Fibroblast of skin of back (primary cell): ENCODE data around the gene FAM89B.

Experiments used
- DNase-seq: peaks from one replicate; pipeline ENCODE4 v3.0.0-alpha.2; 2013

Gene FAM89B

DNA sequence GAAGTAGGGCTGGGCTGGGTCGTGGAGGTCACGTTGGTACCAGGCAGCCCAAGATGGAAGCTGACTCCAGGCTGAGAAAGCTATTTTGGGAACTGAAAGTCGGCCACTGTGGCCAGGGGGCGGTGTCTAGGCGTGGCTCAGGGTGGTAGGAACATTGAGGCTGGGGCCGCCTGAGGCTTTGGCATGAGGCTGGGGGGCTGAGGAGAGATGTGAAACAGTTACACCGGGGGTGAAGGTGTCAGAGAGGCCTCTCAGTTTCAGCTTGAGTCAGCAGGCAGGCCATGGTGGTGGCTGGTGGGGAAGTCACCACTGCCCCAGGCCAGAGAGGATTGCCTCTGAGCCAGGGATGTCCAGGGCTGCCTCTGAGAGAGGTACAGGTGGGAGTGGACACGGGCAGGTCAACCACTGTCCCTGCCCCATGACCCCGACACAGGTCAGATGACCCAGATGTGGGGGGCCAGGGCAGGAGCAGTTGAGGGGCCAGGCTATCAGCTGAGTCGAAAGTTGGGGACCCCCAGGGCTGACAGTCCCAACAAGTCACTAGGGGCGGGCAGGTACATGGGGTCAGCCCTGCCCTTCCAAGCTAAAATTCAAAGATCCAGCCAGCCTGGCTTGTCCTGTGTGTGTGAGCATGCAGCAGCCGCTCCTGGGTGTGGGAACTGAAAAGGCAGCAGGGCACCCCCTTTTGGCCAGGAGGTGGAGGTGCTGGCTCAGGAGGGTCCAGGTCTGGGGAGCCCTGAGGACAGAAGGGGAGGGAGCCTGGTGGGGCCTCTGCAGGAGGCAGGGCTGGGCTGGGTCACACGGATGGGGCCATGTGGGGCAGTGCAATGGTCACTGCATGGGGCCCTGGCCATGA lies 16.1 kb downstream of the FAM89B start:
- DNase-seq = peak; percentile 41

DNA sequence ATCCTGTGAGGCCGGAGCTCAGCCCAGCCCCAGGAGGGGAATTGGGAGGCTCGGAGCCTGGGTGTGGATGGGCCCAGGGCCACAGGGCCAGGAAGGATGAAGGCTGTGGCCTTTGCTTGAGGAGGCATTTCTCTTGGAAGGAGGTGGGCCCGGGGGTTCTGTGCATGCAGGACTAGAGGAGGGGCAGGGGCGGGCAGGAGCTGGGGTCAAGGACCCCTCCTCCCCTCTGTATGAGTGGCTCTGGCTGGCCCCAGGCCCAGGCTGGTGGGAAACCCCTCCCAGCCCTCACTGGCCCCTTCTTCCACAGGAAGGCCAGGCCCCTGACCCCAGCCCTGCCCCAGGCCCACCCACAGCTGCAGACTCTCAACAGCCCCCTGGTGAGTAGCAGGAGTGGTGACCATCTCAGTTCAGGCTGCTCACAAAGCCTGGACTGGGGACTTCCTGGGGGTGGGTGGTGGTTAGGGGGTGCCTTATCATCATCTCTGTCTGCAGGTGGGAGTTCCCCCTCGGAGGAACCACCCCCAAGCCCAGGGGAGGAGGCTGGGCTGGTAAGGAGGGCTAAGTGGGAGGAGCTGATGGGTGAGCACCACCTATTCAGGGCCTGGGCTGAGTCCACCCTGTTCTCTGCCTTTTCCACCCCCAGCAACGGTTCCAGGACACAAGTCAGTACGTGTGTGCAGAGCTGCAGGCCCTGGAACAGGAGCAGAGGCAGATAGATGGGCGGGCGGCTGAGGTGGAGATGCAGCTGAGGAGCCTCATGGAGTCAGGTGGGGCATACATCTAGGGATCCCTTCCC lies 17.3 kb downstream of the FAM89B start:
- no peak for DNase-seq

DNA sequence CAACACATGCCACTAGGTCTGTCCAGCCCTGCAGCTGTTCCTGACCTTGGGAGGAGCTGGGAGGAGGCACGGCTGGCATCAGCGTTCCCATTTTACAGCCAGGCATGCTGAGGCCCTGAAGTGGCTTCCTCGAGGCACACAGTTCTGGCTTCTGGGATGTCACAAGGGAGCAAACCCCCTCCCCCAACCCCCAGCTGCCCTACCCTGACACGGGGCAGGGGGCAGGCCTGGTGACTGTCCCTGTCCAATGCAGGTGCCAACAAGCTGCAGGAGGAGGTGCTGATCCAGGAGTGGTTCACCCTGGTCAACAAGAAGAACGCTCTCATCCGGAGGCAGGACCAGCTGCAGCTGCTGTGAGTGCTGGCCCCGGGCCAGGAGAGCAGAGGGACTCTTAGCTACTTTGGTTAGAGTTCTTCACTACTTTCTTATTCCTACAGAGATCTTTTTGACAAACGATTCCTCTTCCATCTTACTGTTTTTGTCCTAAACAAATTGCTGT lies 18.0 kb downstream of the FAM89B start:
- no peak for DNase-seq

DNA sequence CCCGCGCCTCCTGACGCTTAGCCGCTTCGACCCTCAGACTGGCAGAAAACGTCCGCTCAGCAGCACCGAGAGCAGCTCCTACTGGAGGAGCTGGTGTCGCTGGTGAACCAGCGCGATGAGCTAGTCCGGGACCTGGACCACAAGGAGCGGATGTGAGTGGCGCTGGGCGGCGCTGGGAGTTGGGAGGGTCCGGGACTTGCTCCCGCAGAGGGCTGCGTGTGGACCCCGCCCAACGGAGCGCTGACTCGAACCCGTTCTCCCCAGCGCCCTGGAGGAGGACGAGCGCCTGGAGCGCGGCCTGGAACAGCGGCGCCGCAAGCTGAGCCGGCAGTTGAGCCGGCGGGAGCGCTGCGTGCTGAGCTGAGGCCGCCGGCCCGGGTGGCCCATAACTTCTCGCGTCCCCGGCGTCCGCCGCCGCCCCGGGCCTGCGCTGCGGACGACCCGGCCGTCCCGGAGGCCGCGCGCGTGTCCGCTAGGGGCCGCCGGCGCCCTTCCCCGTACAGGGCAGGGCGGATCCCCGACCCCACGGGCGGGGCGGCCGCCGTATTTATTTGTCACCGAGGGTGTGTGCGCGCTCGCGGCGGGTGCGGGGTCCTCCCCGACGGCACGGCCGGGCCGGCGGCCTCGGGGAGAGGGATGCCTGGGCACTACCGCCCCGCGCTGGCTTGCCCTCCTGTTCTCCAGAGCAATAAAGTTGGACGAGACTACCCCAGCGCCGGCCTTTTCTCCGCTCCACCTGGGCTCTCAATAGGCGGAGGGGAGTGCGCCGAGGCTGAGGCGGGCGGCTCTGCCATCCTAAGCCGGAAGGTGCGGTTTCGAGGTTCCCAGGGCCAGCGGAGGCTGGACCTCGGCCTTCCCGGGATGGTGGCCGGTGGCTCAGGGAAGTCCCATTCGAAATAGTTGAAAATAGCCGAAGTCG lies 19.9 kb downstream of the FAM89B start:
- DNase-seq = peak; percentile 71

DNA sequence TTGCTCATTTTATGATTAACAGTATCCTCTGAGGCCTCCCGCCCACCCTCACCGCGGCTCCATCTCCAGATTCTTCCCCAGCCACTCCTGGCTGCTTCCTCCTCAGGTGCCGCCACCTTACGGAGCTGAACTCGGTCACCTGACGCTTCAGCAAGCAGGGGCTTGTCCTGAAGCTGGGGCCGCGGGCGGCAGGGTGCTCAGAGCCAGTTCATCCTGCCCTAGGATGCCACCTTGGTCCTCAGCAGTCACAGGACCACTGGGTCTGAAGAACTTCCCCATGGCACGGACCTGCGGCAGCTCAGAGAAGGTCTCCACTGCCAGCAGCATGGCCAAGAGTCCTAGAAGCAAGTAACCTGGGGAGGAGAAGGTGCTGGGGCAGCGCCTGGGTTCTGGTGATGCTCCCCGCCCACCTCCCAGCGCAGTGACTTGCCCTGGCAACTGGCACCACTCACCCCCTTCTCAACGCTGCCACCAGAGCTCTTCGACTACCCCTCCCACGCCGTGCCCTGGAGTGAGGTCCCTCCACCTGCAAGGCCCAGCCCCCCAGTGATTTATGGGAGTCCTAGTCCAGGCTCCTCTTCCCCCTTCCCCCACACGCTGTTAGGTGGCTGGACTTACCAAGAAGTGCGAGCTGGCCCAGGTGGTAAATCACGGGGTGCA lies 20.6 kb downstream of the FAM89B start:
- DNase-seq = no peak

DNA sequence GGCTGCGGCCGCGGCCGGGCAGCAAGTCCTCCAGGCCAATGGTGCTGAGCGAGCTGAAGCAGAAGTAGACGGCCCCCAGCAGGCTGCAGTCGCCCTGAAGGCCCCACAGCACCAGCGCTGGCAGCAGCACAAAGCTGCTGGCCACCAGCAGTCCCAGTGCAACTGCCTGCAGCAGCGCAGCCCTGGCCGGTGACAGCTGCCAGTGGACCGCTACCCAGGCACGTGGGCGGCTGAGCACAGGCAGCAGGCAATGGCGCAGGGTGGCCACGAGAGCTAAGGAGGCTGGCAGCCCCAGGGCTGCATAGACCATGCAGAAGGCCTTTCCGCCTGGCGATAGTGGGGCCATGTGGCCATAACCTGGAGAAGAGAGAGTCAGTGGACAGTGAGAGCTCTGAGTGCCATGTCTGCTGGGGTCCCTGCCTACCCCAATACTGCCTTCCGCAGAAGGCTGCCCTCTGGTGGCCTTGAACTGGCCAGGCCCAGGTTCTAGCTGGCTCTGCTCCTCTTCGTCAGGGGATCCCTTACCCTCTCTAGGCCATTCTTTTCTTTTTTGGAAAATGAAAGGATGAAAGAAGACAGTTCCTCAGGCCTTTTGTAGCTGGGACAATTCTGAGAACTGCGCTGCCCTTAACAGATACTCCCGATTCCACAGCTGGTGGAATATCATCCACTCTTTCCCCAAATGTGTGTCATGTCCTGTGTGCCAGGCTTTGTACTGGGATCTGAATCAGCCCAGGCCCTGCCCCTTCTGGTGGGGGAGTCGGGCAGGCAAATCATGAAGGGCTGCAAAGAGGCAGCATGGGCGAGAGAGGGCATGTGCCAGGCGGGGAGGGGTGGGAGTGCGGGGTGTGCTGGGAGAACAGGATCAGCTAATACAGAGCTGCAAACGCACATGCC lies 21.4 kb downstream of the FAM89B start:
- DNase-seq = peak; percentile 29

DNA sequence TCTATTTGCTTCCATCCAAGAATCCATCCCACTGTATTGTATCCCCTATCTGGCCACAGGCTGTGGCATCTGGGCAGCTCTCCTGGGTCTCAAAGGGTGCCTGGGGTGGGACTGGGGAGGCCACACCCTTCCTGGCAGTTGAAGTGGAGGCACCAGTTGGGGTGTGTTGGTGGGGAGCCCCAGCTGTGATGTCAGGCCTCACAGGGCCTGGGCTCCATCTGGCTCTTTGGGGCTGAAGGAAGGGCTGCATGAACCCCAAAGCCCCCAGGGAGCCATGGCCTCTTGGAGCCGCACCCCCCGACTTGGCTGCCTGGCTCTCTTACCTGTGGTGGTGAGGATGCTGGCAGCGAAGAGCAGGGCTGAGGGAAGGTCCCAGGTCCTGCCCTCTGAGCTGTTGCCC lies 22.8 kb downstream of the FAM89B start:
- DNase-seq = no peak

DNA sequence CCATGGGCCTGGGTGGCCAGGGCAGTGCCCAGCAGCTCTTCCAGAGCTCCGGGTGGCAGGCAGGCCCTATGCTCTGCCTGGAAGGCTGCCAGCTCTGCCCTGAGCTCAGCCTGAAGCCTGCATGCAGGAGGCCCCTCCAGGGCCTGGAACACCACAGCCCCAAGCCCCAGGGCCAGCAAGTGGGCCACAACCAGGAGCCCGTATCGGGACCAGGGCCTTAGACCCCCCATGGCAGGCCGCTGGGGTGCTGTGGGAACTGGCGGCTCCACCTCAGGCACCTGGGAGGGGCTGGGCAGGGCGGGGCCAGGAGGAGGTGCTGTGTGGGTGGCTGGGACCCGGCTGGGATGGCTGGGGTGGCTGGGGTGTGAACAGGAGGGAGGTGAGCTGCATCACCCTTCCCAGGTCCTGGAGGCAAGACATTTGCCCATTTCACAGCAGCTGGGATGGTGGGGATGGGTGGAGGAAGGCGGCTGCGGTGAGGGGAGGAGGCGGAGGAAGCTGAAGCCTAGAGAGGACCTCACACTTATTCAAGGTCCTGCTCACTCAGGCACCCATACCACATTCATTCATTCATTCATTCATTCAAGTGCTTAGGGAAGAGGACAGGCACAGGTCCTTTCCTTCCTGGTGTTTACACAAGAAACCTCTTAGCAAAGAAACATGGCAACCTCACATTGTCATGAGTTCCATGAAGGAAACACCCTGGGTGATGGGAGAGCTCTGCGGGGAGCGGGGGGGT lies 23.4 kb downstream of the FAM89B start, which contains the start of gene KCNK7:
Gene KCNK7 (minus strand): TSS at position 258 of the 739 bp plus-strand sequence. CDS start 28 bp downstream, at position 230.
- DNase-seq = no peak

DNA sequence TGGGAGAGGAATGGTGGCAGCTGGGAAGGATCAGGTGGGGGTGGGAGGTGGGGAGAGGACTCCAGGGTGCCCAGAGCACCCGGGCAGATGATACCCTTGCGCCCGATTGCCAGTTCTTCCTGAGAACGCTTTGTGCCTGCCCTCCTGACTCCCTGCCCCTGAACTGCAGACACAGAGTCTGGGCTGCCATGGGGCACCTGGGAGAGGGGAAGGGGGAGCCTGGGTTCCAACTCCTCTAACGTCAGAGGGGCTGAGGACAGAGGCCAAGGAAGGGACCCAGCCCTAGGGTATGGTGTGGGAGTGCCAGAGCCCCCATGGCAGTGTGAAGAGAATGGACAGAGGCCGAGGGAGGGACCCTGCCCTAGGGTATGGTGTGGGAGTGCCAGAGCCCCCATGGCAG lies 24.2 kb downstream of the FAM89B start:
- no peak for DNase-seq

DNA sequence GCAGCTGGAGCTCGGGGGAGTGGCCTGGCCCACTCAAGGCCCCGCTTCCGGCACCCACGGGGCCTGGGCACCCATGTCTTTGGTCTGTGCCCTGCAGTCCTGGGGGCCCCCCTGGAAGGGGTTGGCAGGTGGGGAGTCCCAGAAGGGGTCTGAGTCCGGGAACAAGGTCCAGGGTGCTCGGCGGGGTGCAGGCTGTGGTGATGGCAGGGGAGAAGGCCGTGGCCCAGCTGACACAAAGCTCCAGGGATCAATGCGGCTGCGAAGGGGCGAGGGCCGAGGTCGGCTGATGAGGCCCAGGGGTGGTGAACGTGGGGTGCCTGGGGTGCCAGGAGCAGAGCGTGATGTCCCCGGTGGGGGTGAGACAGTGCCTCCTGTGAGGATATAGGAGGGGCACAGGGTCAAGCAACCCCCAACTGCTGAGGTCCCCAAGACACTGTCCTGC lies 25.9 kb downstream of the FAM89B start:
- no peak for DNase-seq

DNA sequence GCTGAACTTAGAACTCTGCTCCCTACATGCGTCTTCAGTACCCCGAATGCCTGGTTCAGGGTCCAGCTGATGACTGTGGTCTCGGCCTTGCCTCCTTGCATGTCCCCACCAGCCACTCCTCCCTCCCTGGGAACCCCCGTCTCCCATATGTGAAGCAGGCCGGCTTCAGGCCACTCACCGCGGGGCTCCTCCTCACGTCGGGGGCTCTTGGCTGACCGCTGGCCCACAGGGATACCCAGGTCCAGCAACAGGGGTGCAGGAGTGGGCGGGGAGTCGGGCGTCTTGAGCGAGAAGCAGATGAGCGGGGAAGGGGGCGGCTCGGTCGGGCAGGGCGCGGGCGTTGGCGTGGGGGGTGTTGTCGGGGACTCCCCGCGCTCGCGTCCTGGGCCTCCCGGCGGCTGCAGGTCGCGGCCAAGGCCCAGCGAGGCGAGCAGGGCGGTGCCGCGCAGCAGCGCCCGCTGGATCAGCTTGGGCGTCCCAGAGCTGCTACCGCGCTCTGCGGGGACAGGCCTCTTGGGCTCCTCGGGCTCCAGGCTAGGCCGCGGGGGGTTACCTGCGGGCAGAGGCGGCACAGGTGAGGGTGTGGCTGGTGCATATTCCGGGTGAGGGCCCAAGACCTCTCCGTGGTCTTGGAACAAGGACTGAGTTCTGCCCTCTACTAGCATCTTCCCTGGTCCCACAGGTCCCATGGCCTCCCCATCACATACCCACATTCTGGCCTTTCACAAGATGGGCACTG lies 27.0 kb downstream of the FAM89B start:
- no peak for DNase-seq

DNA sequence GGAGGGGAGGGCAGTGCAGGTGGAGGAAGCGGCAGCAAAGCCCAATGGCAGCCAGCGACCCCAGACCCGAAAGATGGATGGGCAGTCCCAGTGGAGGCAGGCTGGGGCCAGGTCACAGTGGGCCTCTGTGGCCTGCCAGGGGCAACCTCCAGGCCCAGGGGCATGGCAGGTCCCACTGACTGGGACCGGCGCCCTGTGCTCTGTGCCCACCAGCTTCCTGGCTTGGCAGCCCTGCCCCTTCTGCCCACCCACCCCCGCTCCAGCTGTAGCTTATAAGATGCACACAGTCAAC lies 27.6 kb downstream of the FAM89B start:
- DNase-seq = no peak

DNA sequence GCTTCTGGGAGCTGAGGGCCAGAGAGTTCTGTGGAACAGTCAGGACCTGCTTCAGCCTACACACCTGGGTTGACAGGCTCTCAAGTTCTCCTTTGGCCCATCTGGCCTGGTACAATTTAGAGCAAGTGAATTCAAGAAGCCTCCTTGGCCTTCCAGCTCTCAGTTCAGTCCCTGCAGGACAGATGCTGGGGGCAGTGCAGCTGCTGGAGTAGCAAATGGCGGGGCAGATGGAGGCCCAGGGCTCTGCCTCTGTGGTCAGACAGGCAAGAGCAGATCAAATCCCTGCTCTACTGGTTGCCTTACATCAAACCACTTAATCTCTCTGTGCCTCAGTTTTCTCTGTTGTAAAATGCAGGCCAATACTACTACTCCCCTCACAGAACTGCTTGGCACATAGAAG lies 31.9 kb downstream of the FAM89B start:
- DNase-seq = no peak

DNA sequence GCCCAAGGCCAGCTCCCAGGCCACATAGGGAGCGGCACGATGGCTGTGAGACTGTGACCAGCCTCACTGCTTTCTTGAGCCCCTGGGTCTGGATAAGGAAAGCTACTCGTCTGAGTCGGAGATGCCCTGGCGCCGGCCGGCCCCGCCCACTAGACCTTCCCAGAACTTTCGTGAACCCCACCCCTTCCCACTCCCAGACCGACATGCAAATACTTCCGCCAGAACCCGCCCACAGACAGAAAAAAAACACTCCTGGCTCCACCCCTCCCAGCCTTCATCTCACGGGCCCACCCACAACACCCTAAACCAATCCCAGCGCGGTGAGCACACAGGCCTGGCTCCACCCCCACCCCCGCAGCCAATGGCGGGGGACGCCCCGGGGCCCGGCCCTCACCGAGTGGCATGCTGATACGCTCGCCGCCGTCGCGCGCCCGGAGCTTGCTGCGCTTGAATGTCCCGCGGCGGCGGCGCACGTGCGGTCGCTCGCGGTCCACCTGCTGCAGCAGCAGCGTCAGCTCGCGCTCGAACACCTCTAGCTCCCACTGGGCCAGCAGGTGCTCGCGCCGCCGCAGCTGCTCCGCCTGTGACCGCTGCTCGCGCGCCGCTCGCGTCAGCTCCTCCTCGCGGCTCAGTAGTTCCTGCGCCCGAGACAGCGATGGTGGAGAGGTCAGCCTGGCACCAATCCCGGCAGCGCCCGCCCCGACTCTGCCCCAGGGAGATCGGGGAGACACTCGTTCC lies 34.7 kb downstream of the FAM89B start:
- peak; percentile 97 for DNase-seq

DNA sequence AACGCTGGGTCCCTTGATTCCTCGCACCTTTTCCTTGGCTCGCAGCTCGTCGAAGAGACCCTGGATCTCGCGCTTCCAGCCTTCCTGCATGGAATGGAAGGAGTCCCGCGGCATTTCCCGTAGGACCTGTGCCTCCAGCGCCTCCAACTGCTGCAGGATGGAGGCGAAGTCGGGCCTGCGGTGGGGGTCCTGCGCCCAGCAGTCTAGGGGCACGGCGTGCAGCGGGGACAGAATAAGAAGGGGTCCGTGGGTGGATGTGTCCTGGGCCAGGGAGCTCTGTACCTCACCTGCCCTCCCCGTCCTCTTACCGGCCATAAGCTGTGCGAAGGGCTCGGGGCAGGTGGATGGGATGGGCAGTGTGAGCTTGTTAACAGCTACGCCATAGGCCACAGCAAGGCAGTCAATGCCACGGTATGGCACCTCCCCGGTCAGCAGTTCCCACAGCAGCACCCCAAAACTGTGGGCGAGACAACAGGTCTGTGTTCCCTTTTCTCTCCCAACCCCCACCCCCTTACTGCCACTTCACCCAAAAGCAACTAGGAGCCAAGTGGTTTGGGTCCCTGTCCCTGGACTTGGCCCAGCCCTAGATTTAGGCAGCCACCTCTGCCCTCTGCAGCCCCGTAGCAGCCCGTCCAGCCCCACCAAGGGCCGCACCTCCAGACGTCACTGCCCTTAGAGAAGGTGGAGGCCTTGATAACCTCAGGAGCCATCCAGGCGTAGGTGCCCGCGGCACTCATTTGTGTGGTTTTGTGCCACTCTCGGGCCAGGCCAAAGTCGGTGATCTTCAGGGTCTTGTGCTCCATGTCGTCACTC lies 35.5 kb downstream of the FAM89B start:
- no peak for DNase-seq

DNA sequence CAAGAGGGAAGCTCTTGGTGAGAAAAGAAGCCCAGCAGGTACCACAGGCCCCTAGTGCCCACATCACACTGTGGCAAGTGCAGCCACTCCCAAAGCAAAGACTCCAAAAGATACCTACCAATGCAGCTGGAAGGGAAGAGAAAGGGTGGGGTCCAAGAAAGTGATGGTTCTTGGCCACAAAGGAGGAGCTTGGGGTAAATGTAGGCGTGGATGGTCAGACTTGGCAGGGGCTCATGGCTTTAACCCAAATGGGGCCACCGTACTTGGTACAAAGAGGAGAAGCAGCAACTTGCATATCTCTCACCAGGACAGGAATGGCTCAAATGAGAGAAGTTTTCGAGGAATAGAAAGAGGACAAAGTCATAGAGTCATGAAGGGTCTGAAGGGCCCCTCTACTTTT lies 36.9 kb downstream of the FAM89B start:
- DNase-seq = no peak

DNA sequence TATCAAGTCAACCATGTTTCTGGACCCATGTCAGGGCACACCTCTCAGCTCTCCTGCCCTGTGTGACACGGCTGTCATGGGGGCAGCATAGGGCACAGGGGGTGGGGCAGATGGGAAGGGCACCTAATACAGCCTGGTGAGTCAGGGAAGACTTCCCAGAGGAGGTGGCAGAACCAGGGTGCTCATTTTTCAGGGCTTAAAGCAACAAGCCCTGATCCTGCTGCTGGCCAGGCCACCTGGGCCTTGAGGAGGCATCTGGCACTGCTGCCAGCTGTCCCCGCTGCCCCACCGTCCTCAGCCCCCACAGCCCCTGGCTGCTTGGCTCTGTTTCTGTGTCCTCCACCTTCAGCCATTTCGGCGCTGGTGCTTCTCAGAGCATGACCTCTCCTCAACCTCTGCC lies 37.3 kb downstream of the FAM89B start:
- DNase-seq = no peak

DNA sequence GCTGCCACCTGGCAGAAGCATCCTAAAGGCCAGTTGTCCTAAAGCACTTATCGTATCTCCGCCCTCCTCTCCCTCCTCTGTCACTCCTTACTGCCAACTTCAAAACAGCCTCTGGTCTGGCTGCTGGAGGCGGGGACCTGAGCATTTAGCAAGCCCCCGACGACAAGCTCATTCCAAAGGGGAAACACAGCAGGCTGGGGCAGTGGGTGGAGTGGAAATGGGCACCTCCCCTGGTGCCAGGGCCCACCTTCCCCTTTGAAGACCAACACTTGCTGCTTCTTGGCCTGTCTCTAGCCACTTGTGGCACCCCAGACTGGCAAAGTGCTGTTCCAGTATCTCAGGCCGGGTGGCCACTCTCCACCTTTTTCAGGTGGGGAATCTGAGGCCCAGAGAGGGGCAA lies 38.1 kb downstream of the FAM89B start:
- no peak for DNase-seq
